Globus pallidus (tissue), 1 donor: ENCODE data around the gene MYO5A.
"Not testable (repeated sequence)": the region's sequence is repeated elsewhere in the genome, so short reads cannot be mapped to it uniquely, and the experiment has no call there.

Experiments
- DNase-seq: peaks from one replicate; pipeline ENCODE4 v3.0.0-alpha.2; 2015; ENCODE audit warnings: low spot score

The MYO5A gene

GRCh38 chr15:52505151-52505550 is 23.5 kb downstream of the MYO5A start:
- no peak for DNase-seq

DNA sequence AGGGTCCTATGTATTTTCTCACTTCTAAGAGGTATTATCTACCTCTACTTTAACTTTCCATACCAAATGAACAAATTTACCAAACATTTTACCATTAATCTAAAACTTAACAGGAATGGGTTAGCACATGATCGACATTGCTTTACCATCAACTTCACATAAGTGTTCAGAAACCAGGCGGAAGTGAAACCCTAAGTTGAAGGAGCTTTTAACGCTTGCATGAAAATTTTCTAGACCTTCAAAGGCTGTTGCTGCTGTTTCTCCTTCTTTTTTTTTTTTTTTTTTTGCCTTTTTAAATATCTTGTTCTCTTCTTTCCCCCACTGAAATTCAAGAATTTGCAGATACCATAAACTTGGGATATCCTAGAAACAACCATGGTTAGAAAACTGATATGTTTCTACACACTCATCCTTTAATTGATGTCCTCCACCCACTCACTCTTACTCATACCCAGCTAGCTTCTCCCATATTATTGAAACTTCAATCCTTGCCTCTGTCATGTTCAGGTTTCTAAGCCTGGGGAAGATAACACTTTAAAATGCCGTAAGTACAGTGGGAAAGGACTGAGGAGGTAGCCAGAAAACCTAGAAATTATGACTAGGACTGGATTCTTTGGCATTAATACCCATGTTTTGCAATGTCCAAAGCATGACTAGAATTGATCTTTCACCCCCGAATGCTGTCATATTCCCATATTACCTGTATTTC is 24.7 kb downstream of the MYO5A start:
- DNase-seq, result no peak

GRCh38 chr15:52502608-52503007 is 26.1 kb downstream of the MYO5A start:
- no peak for DNase-seq

- DNase-seq, result peak; percentile 74
Observed at GRCh38 chr15:52499506-52499905, 29.2 kb downstream of the MYO5A start.

DNA sequence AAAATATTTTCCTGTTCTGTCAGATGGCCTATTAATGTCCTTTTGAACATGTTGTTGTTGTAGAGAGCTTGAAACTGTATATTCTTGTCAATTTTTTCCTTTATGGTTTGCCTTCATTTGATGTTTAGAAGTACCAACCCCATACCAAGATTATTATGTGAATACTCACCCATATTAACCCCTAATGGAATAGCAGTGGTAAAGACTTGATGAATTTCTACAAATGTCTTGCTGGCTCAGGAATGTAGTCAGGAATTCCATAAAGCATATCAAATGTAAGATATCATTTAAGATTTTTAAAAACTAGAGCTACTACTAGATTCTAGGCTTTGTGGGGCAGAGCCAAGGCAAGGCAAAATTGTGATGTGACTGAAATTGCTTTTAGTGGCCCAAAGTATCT is 30.0 kb downstream of the MYO5A start:
- DNase-seq, result no peak

GRCh38 chr15:52496776-52497470 is 31.8 kb downstream of the MYO5A start:
- DNase-seq, result no peak

GRCh38 chr15:52496175-52496574 is 32.5 kb downstream of the MYO5A start:
- DNase-seq, result no peak

DNA sequence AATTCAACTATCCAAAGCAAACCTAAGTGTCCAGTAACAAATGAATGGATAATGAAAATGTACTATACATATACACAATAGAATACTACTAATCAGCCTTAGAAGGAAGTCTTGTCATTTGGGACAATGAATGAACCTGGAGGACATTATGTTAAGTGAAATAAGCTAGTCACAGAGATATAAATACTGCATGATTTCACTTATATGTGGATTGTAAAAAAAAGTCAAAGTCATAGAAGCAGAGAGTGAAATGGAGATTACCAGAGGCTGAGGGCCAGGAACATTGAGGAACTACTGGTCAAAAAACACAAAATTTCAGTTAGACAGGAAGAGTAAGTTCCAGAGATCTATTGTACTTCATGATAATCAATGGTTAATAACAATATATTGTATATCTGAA is 33.6 kb downstream of the MYO5A start:
- no peak for DNase-seq

DNA sequence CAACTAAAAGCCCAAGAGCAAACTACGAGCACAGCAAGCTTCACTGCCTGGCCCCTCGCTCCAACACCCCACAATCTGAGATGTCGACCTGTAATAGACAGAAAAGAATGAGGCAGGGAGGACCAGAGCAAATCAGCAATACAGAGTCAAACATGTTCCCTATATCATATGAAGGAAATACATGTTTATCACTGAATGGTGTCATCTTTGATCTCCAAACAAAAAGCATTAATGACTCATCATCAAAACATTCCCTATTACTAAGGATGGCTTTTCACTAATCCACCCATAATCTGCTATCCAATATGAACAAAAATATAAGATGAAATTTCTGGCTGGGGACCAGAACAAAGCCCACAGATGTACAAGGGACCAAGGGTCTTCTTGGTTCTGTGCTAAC is 34.7 kb downstream of the MYO5A start:
- no peak for DNase-seq

DNA sequence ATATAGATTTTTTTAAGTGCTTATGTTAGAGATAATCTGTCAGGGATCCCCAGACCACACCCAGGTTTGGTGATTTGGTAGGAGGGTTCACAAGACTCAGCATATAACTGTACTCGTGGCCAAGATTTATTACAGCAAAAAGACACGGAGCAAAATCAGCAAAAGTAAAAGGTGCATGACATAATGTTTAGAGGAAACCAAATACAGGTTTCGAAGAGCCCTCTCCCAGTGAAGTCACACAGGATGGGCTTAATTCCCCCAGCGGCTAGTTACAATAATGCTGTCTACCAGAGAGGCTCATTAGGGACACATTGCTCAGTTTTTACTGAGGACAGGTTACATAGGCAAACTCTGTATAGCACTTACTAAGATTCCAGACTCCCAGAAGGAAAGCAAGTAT is 36.5 kb downstream of the MYO5A start:
- no peak for DNase-seq

DNA sequence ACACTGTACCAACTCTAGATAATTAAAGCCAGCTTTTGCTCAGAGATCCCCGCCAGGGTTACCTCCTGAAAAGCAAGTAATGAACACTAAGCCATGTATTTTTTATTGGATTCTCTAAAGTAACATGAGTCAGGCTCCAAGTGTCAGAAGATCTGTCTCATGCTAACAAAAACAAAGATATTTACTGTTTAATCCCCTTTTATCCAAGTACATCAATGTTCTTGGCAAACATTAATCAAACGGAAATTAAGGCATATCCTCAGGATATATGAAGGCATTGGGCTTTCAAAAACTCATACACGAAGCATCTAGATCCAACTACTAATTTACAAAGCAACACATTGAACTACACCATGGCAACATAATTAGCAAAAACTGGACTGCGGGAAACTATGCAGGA is 37.2 kb downstream of the MYO5A start:
- DNase-seq, result no peak

DNA sequence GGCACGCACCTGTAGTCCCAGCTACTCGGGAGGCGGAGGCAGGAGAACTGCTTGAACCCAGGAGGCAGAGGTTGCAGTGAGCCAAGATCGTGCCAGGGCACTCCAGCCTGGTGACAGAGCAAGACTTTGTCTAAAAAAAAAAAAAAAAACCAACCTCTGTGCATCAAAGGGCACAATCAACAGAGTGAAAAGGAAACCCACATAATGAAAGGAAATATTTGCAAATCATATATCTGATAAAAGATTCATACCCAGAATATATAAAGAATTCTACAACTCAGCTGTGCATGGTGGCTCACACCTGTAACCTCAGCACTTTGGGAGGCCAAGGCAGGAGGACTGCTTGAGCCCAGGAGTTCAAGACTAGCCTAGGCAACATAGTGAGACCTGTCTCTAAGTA is 39.2 kb downstream of the MYO5A start:
- not testable (repeated sequence) for DNase-seq

DNA sequence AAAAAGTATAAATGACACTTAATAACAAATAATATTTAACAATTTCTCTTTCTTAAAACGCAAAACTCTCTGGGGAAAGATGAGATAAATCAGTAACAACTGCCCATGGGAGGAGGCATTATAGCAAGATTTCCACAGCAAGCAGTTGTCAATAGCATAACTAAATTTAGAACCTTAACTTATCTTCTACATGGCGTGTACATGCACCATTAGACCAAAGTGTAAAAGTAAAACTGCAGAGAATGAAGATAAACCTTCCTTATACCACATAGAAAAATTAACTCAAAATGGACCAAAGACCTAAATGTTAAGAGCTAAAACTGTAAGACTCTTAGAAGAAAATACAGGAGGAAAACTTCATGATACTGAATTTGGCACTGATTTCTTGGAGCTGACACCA is 39.9 kb downstream of the MYO5A start:
- no peak for DNase-seq

- peak; percentile 83 for DNase-seq
Observed at GRCh38 chr15:52486003-52486996, 42.4 kb downstream of the MYO5A start.

DNA sequence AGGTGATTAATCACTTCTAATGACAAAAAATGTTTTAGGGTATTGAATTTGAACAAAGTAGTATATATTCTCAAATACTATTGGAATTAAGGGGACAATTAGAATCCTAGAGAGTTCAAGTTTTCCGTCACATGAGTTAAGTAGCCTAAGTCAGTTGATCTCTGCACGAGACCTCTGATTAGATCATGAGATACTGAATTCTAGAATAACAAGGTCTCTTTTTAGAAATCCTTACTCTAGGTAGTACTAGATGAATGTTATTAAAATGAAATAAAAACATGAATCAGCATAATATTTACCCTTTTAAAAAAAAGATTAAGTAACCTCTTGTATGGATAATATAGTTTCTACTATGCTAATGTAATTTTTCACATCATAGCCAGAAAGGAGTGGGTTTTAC is 43.4 kb downstream of the MYO5A start:
- peak; percentile 52 for DNase-seq

GRCh38 chr15:52483707-52484106 is 45.0 kb downstream of the MYO5A start:
- DNase-seq, result no peak

- no peak for DNase-seq
Observed at GRCh38 chr15:52481915-52482314, 46.8 kb downstream of the MYO5A start.

- DNase-seq, result no peak
Observed at GRCh38 chr15:52480990-52481389, 47.7 kb downstream of the MYO5A start.

- no peak for DNase-seq
Observed at GRCh38 chr15:52466716-52467115, 62.0 kb downstream of the MYO5A start.

GRCh38 chr15:52466134-52466701 is 62.5 kb downstream of the MYO5A start:
- DNase-seq, result peak; percentile 63

DNA sequence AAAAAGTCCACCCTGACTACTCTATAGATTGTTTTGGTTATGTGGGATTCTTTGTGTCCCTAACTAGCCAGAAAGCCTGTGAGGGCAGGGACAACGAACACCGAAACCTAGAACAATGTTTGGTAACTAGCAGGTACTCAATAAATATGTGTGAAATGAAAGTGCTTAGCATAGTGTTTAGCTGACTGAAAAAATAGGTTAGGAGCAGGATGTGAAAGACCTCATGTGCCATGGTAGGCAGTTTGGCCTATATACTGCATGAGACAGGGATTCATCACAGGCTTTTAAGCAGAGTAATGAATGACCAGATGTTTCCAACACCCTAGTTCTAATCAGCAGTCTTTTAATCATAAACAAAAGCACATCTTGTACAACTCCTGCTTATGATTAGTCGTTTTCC is 64.2 kb downstream of the MYO5A start:
- no peak for DNase-seq

DNA sequence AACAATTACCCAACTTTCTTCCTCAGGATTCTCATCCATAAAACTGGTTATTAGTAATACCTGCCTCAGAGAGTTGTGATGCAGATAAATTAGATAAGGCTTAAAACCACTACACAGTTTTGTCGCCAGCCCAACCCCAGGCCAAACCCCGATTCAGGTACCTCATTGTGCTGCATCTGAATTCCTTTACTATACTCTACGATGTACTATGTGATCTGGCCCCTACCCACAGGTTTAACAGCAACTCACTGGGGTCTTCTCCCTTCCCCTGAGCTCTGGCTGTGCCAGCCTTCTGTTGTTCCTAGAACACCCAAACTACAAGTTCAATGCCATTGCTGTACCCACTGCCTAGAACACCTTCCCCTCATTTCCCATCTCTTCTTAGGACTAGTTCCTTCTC is 64.6 kb downstream of the MYO5A start:
- no peak for DNase-seq
